Measurements from ENCODE around the gene HBZ.

GRCh38 chr16:129075-129474 is 23.4 kb upstream of the HBZ start:
- TF ChIP-seq CTCF (IDR thresholded peaks at IDR 0.05; ENCODE audit: control extremely low read depth in 1 of 3, insufficient read depth in 1 of 3, low read depth in 1 of 3, low read length in 3 of 3) (no peak), POLR2AphosphoS5 (IDR thresholded peaks at IDR 0.05; ENCODE audit: low read depth, low read length) (no peak), BRCA1 (IDR thresholded peaks at IDR 0.05; ENCODE audit: low read depth, low read length) (no peak), EGR1 (IDR thresholded peaks at IDR 0.05; ENCODE audit: borderline replicate concordance, low read depth, low read length) (no peak), TEAD4 (IDR thresholded peaks at IDR 0.05; ENCODE audit: low read depth, low read length) (no peak), HDAC6 (IDR thresholded peaks at IDR 0.05; ENCODE audit: low read depth, low read length) (no peak), USF2 (IDR thresholded peaks at IDR 0.05; ENCODE audit: low read length) (no peak), POLR2A (IDR thresholded peaks at IDR 0.05; ENCODE audit: control extremely low read depth in 1 of 2, low read depth in 2 of 2, low read length in 2 of 2) (no peak), EP300 (IDR thresholded peaks at IDR 0.05; ENCODE audit: borderline replicate concordance in 1 of 2, low read depth in 2 of 2, low read length in 2 of 2) (no peak), EZH2 (IDR thresholded peaks at IDR 0.05; ENCODE audit: low read depth, low read length, severe bottlenecking) (no peak), RAD21 (IDR thresholded peaks at IDR 0.05 in 1 of 2, conservative IDR thresholded peaks at IDR 0.05 in 1 of 2; ENCODE audit: low read depth in 2 of 2, low read length in 2 of 2) (no peak), SP1 (IDR thresholded peaks at IDR 0.05; ENCODE audit: low read depth, low read length) (no peak), SIX5 (IDR thresholded peaks at IDR 0.05; ENCODE audit: low read depth, low read length) (no peak), SP2 (IDR thresholded peaks at IDR 0.05; ENCODE audit: low read length) (no peak)
